GM12878 (cell line): ENCODE results near the gene MYB. TPM values are rescaled to one million over a fixed set of nuclear protein-coding genes. Genes with fewer than 3 reads are reported as not detected.

ENCODE experiments used
- ATAC-seq: fragments of 200-7000 bp; cut with Tn5 transposase; 3 replicates; pipeline ENCODE4 v1.9.1; 2020; ENCODE audit warnings: mild to moderate bottlenecking, moderate library complexity
- BruUV-seq: library from RNA; stranded (reverse); fragments of 400-500 nt; replicated peaks from 2 replicates; lab custom pipeline; 2021; lab: Mats Ljungman, UMichigan
- CTCF ChIA-PET: fragments of 300-600 bp; sonication (Branson Sonifier 250); formaldehyde crosslinking; extraction: SDS; loops from one replicate; lab custom pipeline; 2021; ENCODE audit warnings: inconsistent platforms; lab: Yijun Ruan, JAX
- POLR2A ChIA-PET: fragments of 350-600 bp; formaldehyde crosslinking; extraction: SDS; loops from one replicate; lab custom pipeline; 2021; ENCODE audit warnings: inconsistent platforms; lab: Charles Lee
- RAD21 ChIA-PET: fragments of 300-600 bp; sonication (Branson Sonifier 250); formaldehyde crosslinking; loops from one replicate; lab custom pipeline; 2023; ENCODE audit warnings: antibody characterized with exemption; ENCODE audit not compliant: unreplicated experiment; lab: Charles Lee
- SMC1A ChIA-PET: fragments of 300-600 bp; sonication (Branson Sonifier 250); formaldehyde crosslinking; loops from one replicate; lab custom pipeline; 2023; ENCODE audit not compliant: unreplicated experiment, uncharacterized antibody; lab: Charles Lee
- DNase-seq: peaks from one replicate; pipeline ENCODE4 v3.0.0-alpha.2; 2011; ENCODE audit warnings: low read depth, low spot score
- FAIRE-seq: peaks from 3 replicates; lab custom pipeline; 2011; peaks lifted over from hg19 to GRCh38; lab: Jason Lieb, UNC
- H2AFZ ChIP-seq: 2 replicates; pipeline ENCODE4 v1.6.0; 2011; ENCODE audit warnings: low read depth, low read length, control low read depth; ENCODE audit not compliant: control insufficient read depth
- H3K27ac ChIP-seq: 2 replicates; pipeline ENCODE4 v1.5.1; 2011; ENCODE audit warnings: control low read depth; ENCODE audit not compliant: control insufficient read depth, insufficient read depth
- H3K27me3 ChIP-seq, 2 experiments: replicated peaks in 1 of 2; 2 replicates each; pipeline versions ENCODE4 v1.6.0 to v1.6.1; 2011; ENCODE audit warnings: low read length in 1 of 2; ENCODE audit not compliant: control insufficient read depth in 2 of 2, insufficient read depth in 2 of 2
- H3K36me3 ChIP-seq, 2 experiments: 2 replicates each; pipeline ENCODE4 v1.5.1; 2011; ENCODE audit warnings: low read length in 1 of 2; ENCODE audit not compliant: control insufficient read depth in 2 of 2, insufficient read depth in 2 of 2
- H3K4me1 ChIP-seq: 2 replicates; pipeline ENCODE4 v1.6.1; 2011; ENCODE audit warnings: mild to moderate bottlenecking, low read length, moderate library complexity, mixed read lengths; ENCODE audit not compliant: control insufficient read depth, insufficient read depth
- H3K4me2 ChIP-seq: 2 replicates; pipeline ENCODE4 v1.6.0; 2011; ENCODE audit warnings: control low read depth; ENCODE audit not compliant: control insufficient read depth, insufficient read depth
- H3K4me3 ChIP-seq: fragments of 200-600 bp; sonication (generic); 2 replicates; pipeline ENCODE4 v1.5.1; 2016
- H3K79me2 ChIP-seq: 2 replicates; pipeline ENCODE4 v1.6.0; 2011; ENCODE audit warnings: low read length; ENCODE audit not compliant: control insufficient read depth, insufficient read depth
- H3K9ac ChIP-seq: 2 replicates; pipeline ENCODE4 v1.8.0; 2011; ENCODE audit warnings: low read length, control low read depth, mixed read lengths; ENCODE audit not compliant: control insufficient read depth, insufficient read depth
- H3K9me3 ChIP-seq: replicated peaks from 3 replicates; pipeline ENCODE4 v1.5.1; 2011; ENCODE audit warnings: mild to moderate bottlenecking, low read length; ENCODE audit not compliant: control insufficient read depth, insufficient read depth
- H4K20me1 ChIP-seq: 2 replicates; pipeline ENCODE4 v1.6.0; 2011; ENCODE audit not compliant: control insufficient read depth, insufficient read depth
- HDGF ChIP-seq: fragments of 450-650 bp; IDR thresholded peaks from 2 replicates; pipeline ENCODE4 v1.6.1; 2016; ENCODE audit warnings: antibody characterized with exemption
- JUNB ChIP-seq: IDR thresholded peaks from 2 replicates; pipeline ENCODE4 v1.6.1; 2016; ENCODE audit warnings: antibody characterized with exemption, mild to moderate bottlenecking
- LARP7 ChIP-seq: fragments of 450-650 bp; IDR thresholded peaks from 2 replicates; pipeline ENCODE4 v1.6.1; 2017; ENCODE audit warnings: mild to moderate bottlenecking
- MYB ChIP-seq: fragments of 150-350 bp; IDR thresholded peaks from 2 replicates; pipeline ENCODE4 v1.6.1; 2014; ENCODE audit warnings: mild to moderate bottlenecking, low read depth, low read length, borderline replicate concordance
- NR2C1 ChIP-seq: fragments of 450-650 bp; IDR thresholded peaks from 2 replicates; pipeline ENCODE4 v1.6.1; 2017; ENCODE audit warnings: antibody characterized with exemption, mild to moderate bottlenecking, moderate library complexity
- POU2F2 ChIP-seq: IDR thresholded peaks from 3 replicates; pipeline ENCODE4 v1.6.1; 2011; ENCODE audit warnings: low read depth, mild to moderate bottlenecking, low read length, borderline replicate concordance
- SMARCA5 ChIP-seq: fragments of 450-650 bp; IDR thresholded peaks from 2 replicates; pipeline ENCODE4 v1.6.1; 2017; ENCODE audit warnings: mild to moderate bottlenecking
- WGBS: methylation state at CpG from one replicate; pipeline ENCODE4 v1.1.6; 2016; ENCODE audit warnings: low lambda C conversion rate; ENCODE audit not compliant: insufficient replicate concordance, insufficient coverage; ENCODE audit errors: missing lambda C conversion rate; 5-methylcytosine and 5-hydroxymethylcytosine counted together
- in situ Hi-C: fragments of 300-500 bp; cut with MboI; formaldehyde crosslinking; loops from 9 replicates; pipeline ENCODE4 v1.14.3; 2018; ENCODE audit warnings: mixed read lengths
- intact Hi-C: fragments of 100-400 bp; cut with micrococcal nuclease; formaldehyde crosslinking; loops from one replicate; pipeline ENCODE4 v1.14.2; 2022; ENCODE audit not compliant: unreplicated experiment
- polyA plus RNA-seq, 11 experiments: library from polyadenylated mRNA; depleted of rRNA in 4 of 11; unstranded in 6 of 11; stranded (reverse) in 5 of 11; fragments of >200 nt; fragmentation: Nextera tagmentation in 4 of 11; fragmentation: Illumina TruSeq in 1 of 11; extraction: Ambion mirVana in 4 of 11; extraction: Trizol in 1 of 11; gene quantifications; 1 replicate in 1 of 11; 2 replicates in 10 of 11; pipeline versions ENCODE4 v1.2.1 to v1.2.3, GENCODE V29; 2011 to 2016; ENCODE audit warnings: inconsistent platforms in 2 of 11, missing spikeins in 2 of 11, low read depth in 1 of 11
- total RNA-seq, 4 experiments: library from RNA; depleted of rRNA in 3 of 4; stranded (reverse); fragments of >200 nt in 3 of 4; fragmentation: Illumina TruSeq in 1 of 4; extraction: Trizol in 1 of 4; gene quantifications; 2 replicates each; pipeline versions ENCODE4 v1.2.1 to v1.2.3, GENCODE V29; 2013 to 2021
- TF ChIP-seq, protein P1 (sequence below): fragments of 450-650 bp; IDR thresholded peaks from 2 replicates; pipeline ENCODE4 v1.6.1; 2016; ENCODE audit warnings: mild to moderate bottlenecking
- TF ChIP-seq, protein P2 (sequence below): fragments of 450-650 bp; IDR thresholded peaks from 2 replicates; pipeline ENCODE4 v1.6.1; 2017; ENCODE audit warnings: mild to moderate bottlenecking

MYB gene
- total and polyA plus RNA-seq, 10 of the 15 experiments (the other 5 are each of a cell fraction or from before 2014, with no cell fraction given) = 7.0 to 29.8 (median 21.5) TPM

DNA sequence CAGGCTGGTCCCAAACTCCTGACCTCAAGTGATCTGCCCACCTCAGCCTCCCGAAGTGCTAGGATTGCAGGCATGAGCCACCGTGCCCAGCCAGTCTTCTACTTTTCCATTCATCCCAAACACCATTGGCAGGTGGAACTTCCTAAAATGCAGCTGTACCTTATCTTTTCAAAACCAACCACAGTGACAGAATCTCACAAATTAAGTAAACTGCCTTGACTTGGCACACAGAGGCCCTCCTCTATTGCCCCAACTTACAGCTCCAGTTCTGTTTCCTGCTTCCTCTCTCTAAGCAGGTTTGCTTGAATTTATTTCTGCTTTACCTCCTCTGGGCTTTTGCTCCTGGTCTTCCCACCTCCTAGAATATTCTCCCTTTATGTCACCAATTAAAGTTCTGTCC is 7.6 kb downstream of the MYB start (continued):
- TF ChIP-seq, protein P1, sequence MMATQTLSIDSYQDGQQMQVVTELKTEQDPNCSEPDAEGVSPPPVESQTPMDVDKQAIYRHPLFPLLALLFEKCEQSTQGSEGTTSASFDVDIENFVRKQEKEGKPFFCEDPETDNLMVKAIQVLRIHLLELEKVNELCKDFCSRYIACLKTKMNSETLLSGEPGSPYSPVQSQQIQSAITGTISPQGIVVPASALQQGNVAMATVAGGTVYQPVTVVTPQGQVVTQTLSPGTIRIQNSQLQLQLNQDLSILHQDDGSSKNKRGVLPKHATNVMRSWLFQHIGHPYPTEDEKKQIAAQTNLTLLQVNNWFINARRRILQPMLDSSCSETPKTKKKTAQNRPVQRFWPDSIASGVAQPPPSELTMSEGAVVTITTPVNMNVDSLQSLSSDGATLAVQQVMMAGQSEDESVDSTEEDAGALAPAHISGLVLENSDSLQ = no peak
- TF ChIP-seq POU2F2 (no peak), NR2C1 (no peak), JUNB (no peak), LARP7 (no peak), HDGF (no peak), SMARCA5 (no peak)

DNA sequence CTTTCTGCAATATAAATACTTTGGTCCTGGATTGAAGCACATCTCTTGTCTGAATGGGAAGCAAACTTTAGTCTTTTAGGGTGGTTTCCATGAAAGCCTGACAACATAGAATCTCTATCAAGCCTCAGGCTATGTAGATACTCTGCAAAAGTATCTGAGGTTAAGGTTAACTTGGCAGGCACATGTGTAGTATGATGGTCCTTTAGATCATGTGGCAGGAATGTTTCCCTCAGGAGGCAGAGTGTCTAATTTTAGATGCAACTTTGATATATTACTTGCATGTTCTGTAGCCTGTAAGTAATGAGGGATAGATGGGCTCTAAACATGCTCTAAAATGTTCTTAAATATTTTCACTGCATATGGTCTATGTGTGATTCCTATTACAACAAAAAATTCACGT is 8.2 kb downstream of the MYB start:
- no peaks in the 10 kb centered on the region for H3K27me3 ChIP-seq
- no peaks in the 10 kb centered on the region for H4K20me1 ChIP-seq
- ATAC-seq (no peak), FAIRE-seq (no peak), DNase-seq (no peak)
- in situ Hi-C loops = no loop called here
- 95% methylated on average over 1 of the region's 1 CpG for WGBS
- peaks cover 19% of the 10 kb centered on the region; the same call in 1 of the 2 replicates for H3K4me1 ChIP-seq
- H3K9me3 ChIP-seq = no peaks in the 10 kb centered on the region
- H3K4me3 ChIP-seq = no peak overlapping the region
- H3K79me2 ChIP-seq = peaks cover 26% of the 10 kb centered on the region
- H2AFZ ChIP-seq = no peak overlapping the region
- peaks cover 11 to 34% of the 10 kb centered on the region in 2 experiments for H3K36me3 ChIP-seq
- H3K4me2 ChIP-seq = no peak overlapping the region
- intact Hi-C loops = no loop called here
- RAD21 ChIA-PET = interaction anchor here (0.9 to 3.2 kb wide), 3 partner anchors 45 to 250 kb away, joined by 3 to 15 read pairs (median 3); no protein-coding TSS in a partner anchor
- CTCF ChIA-PET = interaction anchor here (2.4 to 3.3 kb wide), 2 partner anchors 46 to 234 kb away, joined by 16 to 26 read pairs; no protein-coding TSS in a partner anchor
- SMC1A ChIA-PET = interaction anchor here (0.6 to 3.9 kb wide), 13 partner anchors 8 to 481 kb away, joined by 3 to 23 read pairs (median 4); no protein-coding TSS in a partner anchor
- POLR2A ChIA-PET = interaction anchor here (0.5 to 1.0 kb wide), 3 partner anchors 33 to 941 kb away, joined by 3 to 12 read pairs (median 7); no protein-coding TSS in a partner anchor
- H3K27ac ChIP-seq = no peak overlapping the region
- no TSS peak for BruUV-seq
- no peak overlapping the region for H3K9ac ChIP-seq
- TF ChIP-seq, protein P2, sequence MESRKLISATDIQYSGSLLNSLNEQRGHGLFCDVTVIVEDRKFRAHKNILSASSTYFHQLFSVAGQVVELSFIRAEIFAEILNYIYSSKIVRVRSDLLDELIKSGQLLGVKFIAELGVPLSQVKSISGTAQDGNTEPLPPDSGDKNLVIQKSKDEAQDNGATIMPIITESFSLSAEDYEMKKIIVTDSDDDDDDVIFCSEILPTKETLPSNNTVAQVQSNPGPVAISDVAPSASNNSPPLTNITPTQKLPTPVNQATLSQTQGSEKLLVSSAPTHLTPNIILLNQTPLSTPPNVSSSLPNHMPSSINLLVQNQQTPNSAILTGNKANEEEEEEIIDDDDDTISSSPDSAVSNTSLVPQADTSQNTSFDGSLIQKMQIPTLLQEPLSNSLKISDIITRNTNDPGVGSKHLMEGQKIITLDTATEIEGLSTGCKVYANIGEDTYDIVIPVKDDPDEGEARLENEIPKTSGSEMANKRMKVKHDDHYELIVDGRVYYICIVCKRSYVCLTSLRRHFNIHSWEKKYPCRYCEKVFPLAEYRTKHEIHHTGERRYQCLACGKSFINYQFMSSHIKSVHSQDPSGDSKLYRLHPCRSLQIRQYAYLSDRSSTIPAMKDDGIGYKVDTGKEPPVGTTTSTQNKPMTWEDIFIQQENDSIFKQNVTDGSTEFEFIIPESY = no peak
- TF ChIP-seq MYB = no peak
